ENCODE data around the gene NPAS1. TPM values are rescaled to one million over a fixed set of nuclear protein-coding genes. Genes with fewer than 3 reads are reported as not detected.

The NPAS1 gene
- total RNA-seq, 1 experiment from 2014 or later, result 0.29 TPM

- DNase-seq (ENCODE audit: low spot score), result no peak
These were observed 632 bp downstream of the NPAS1 start for GRCh38 chr19:47020132-47020805.

- DNase-seq (ENCODE audit: low spot score), result no peak
These were observed 1.4 kb downstream of the NPAS1 start for GRCh38 chr19:47020992-47021496.

GRCh38 chr19:47021536-47022139 lies 2.0 kb downstream of the NPAS1 start:
- DNase-seq (ENCODE audit: low spot score), result no peak

GRCh38 chr19:47022140-47022536 lies 2.5 kb downstream of the NPAS1 start:
- no peak for DNase-seq (ENCODE audit: low spot score)

GRCh38 chr19:47022541-47023447 lies 3.2 kb downstream of the NPAS1 start:
- no peak for DNase-seq (ENCODE audit: low spot score)

- DNase-seq (ENCODE audit: low spot score), result no peak
These were observed 3.8 kb downstream of the NPAS1 start for GRCh38 chr19:47023448-47023794.

- DNase-seq (ENCODE audit: low spot score), result no peak
These were observed 4.9 kb downstream of the NPAS1 start for GRCh38 chr19:47024502-47024901.

- DNase-seq (ENCODE audit: low spot score), result no peak
These were observed 6.5 kb downstream of the NPAS1 start for GRCh38 chr19:47026156-47026555.

GRCh38 chr19:47026889-47027288 lies 7.3 kb downstream of the NPAS1 start:
- DNase-seq (ENCODE audit: low spot score), result no peak

GRCh38 chr19:47027586-47028088 lies 8.0 kb downstream of the NPAS1 start:
- DNase-seq (ENCODE audit: low spot score), result no peak

- no peak for DNase-seq (ENCODE audit: low spot score)
These were observed 8.6 kb downstream of the NPAS1 start for GRCh38 chr19:47028195-47028601.

GRCh38 chr19:47032171-47032811 lies 12.7 kb downstream of the NPAS1 start:
- DNase-seq (ENCODE audit: low spot score), result peak; percentile 39

GRCh38 chr19:47035127-47036096 lies 15.8 kb downstream of the NPAS1 start:
- DNase-seq (ENCODE audit: low spot score), result peak; percentile 80

- no peak for DNase-seq (ENCODE audit: low spot score)
These were observed 16.5 kb downstream of the NPAS1 start for GRCh38 chr19:47036097-47036651.

GRCh38 chr19:47037766-47038165 lies 18.1 kb downstream of the NPAS1 start:
- DNase-seq (ENCODE audit: low spot score), result no peak

GRCh38 chr19:47039239-47039874 lies 19.7 kb downstream of the NPAS1 start:
- peak; percentile 10 for DNase-seq (ENCODE audit: low spot score)

- DNase-seq (ENCODE audit: low spot score), result peak; percentile 3
These were observed 21.2 kb downstream of the NPAS1 start for GRCh38 chr19:47040869-47041268.

GRCh38 chr19:47044946-47045866 lies 25.6 kb downstream of the NPAS1 start:
- no peak for DNase-seq (ENCODE audit: low spot score)

All from H4 (cell line).